Measurements from ENCODE around the gene BLTP2.
A peak's percentile ranks its signal among the peaks of the same experiment; 100 is the strongest.
"Not testable (repeated sequence)": the region's sequence is repeated elsewhere in the genome, so short reads cannot be mapped to it uniquely, and the experiment has no call there.

The BLTP2 gene

DNA sequence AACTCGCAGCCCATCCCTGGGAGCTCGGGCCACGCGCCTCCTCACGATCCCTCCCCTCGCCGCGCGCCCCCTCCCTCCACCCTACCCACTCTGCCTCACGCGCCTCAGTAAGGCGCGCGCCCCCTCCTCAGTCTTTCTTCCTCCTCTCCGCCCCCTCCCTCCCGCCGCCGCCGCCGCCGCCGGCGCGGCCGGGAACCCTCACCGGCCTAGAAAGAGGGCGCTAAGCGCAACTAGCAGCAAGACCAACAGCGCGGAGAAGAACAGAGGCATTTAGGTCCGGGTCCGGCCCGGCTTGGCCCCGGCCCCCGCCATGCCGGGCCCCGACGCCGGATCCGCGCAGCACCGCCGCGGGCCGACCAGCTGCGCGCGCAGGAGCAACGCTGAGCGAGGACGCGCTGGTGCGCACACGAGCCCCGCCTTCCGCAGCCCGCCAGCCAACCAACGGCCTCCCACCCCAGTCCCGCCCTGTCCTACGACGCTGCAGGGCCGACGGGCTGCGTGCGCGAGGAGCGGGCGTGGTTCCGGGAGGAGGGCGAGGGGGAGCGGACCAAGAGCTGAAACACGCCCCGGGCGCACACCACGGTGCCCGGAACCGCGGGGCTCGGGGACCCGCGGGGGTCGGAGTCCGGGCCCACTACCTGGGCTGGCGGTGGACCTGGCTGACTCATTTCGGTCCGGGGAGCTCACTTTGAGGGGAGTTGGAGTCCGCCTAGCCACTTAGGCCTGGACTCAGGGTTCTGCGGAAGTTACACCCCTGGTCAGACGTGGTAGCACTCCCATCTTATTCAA, at the start of gene BLTP2:
Gene BLTP2 (minus strand): TSS at position 372 of the 789 bp plus-strand sequence. CDS start 102 bp downstream, at position 270.
- DNase-seq, result peak; percentile 61

DNA sequence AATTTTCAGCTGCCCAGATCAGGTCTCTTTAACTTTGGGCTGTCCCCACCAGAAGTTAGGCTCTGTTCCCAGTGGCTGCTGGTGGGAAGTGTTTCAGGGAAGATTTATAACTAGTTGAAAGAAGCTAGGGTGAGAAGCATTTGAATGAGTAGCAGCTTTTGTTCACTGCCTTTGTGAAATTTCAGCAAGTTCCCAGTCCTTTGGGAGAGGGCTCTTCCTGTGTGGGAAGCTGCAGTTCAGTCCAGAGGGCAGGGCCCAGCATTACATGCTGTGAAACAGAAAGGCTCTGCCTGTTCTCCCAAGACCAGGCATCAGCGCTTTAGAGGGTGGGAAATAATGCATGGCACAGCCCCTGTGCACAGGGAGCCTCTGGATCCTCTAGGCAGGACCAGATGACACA, 48.9 kb upstream of the BLTP2 start:
- DNase-seq, result no peak

DNA sequence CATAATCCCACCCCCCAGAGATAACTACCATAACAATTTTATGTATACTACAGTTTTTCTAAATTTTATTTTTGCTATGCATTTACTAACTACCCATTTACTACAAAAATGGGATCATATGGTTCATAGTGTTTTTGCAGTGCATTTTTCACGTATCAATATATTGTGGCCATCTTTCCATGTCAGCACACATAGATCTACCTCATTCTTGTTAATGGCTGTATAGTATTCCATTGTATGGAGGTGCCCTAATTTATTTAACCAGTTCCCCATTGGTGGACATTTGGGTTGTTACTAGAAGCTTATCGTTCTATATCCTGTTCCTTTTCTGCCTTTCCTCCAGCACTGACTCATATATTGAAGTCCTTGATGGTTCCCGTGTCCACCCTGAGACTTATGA, 44.1 kb upstream of the BLTP2 start:
- no peak for DNase-seq

DNA sequence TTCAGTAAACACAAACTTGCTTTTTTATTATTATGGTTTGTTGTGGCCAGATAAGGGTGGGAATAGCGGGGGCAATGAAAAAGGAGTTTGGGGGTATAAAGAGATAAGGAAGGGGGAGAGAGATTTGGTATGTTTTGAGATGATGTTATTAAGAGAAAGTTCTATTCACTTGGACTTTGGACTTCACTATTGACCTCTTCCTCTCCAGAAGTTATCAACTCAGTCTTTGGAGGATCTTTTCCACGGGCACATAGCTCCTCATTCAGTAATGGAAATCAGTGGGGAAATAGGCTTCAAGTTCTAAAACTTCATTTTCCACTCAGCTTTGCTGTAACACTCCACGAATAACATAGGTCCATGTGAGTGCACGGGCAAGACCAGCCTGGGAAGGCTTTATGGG, 43.5 kb upstream of the BLTP2 start:
- DNase-seq, result no peak

DNA sequence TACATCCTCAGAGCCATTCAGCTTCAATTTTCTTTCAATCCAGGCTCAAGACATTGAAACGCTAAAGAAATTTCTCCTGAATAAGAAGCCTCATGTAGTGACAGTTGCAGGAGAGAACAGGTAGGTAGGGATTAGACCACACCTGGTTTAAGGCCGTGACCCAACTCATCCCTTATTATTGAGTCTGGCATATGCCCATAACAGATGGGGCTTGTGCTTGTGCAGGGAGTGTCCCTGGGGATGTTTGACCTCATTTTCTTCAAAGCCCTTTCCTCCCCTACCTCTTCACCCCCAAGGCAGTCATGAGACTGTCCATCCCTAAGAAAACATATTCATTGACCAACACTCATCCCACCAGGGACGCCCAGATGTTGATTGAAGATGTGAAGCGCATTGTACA, 41.3 kb upstream of the BLTP2 start:
- no peak for DNase-seq

DNA sequence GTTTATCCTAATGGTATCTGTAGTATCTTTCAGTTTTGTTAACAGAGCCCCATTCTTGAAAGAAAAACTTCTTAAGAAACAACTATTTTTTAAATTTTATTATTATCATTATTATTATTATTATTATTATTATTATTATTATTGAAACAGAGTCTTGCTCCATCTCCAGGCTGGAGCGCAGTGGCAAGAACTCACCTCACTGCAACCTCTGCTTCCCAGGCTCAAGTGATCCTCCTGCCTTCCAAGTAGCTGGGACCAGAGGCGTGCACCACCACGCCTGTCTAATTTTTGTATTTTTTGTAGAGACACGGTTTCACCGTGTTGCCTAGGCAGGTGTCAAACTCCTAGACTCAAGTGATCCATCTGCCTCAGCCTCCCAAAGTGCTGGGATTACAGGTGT, 40.4 kb upstream of the BLTP2 start:
- no peak for DNase-seq

DNA sequence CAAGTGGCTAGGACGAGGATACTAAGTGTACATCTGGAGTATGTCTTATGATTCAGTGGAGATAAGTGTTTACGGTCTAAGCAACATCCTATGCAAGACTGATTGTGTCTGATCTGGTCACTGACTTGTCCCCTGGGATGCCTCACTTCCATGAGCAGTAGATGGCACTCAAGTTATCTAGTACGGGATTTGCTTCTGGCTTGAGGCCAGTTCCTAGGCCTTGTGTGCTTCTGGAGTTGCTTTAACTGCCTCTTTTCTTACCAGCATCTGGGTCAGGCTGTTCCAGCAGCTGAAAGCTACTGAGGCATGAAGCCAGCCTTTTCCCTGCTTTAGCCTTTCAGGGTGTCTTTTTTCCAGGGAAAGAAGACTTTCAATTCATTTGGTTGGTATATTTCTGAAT, 40.0 kb upstream of the BLTP2 start:
- no peak for DNase-seq

DNA sequence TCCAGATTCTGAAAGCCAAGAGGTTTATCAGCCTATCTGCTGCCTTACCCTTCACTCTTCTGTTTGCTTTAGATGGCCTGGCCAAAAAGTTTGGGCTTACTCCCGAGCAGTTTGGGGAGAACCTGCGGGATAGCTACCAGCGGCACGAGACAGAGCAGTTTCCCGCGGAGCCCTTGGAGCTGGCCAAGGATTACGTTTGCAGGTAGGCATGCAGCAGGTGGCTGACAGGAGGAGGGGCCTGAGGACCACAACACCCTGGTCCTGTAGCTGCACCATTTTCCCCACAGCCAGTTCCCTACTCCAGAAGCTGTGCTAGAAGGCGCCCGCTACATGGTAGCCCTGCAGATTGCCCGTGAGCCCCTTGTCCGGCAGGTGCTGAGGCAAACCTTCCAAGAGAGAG, 37.7 kb upstream of the BLTP2 start:
- no peak for DNase-seq

DNA sequence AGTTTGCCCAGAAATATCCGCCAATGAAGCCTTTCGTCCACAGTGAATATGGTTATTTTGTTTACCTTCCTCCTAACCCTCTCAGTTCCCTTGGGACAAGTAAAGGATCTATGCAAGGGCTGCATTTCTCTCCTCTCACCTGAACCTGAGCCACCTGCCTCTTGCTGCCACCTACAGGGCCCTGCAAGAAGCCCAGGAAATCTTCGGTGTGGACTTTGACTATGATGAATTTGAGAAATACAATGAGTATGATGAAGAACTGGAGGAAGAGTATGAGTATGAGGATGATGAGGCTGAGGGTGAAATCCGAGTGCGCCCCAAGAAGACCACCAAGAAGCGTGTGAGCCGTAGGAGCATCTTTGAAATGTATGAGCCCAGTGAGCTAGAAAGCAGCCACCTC, 31.0 kb upstream of the BLTP2 start:
- no peak for DNase-seq

DNA sequence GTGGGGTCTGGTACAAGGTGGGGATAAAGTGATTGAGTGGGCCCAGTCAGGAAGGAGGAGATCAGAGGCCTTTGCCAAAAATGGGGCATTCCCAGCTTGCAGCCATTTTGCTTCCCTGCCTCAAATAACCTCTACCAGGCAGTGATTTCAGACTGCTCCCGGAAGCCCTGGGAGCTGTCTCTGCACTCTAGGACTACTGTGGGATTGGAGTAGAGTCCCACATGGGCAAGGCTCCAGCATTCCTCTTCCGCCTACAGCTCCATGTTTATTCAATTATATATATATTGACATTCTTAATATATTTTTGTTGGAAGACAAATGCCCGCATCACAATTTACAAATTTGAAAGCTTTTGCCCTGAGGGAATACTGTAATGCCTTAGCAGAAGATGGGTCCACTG, 30.5 kb upstream of the BLTP2 start:
- DNase-seq, result no peak

DNA sequence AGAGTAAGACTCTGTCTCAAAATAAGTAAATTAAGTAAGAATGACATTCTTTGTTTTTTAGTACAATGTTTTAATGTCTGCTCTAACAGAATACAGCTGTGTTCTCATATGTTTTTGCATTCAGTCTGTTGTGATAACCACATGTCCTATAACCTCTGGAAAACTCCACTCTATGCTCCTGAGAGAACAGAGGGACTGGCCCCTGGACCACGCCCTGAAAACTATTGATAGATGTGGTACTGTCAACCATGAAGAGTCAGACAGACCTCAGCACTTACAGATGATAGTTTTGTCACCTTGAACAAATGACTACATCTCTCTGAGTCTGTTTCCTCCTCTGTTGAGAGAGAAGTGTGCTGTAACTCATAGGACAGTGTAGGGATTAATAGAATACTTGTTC, 25.0 kb upstream of the BLTP2 start:
- no peak for DNase-seq

DNA sequence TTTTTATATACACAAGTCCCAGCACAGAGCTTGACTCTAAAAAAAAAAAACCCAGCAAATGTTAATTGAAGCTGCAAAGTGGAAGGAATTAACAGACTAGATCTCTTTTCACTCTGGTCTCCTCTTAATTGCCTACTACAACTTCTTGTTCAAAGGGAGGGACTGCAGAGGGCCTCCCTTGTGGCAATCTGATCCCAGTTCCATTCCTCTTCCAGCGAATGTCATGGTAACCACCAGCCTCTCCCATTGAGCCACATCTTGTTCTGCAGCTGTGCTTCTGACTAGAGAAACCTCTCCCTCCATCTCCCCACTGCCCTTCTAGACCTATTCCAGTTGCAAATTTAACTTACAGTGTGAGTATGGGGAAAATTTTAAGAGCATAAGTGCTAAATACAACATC, 22.9 kb upstream of the BLTP2 start:
- no peak for DNase-seq

DNA sequence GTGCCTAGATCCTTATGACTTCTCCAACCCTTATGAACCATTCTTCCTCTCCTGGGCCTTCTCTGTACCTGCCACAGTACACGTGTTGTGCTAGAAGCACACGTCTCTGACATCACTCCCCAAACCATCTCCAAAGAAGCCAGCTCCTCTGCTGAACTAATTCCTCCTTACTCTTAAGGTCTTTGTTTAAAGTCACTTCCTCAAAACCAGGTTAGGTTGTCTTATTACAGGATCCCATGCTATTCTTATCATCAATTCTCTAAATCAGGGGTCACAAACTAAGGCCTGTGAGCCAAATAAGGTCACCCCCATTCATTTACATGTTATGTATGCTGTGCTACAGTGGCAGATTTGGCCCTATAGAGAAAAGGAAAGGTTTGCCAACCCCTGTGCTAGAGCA, 21.0 kb upstream of the BLTP2 start:
- no peak for DNase-seq

DNA sequence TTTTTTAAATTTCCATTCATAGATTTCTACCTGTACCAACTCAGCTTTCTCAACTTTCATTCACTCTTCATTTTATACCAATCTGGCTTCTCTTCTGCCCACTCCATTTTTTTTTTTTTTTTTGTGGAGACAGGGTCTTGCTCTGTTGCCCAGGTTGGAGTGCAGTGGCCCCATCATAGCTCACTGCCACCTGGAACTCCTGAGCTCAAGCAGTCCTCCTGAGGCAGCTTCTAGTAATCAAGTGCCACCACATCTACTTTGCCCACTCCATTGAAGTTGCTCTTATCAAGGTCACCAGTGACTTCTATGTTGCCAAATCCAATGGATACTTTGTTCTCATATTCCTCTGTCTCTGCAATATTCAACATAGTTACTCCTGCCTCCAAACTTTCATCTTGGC, 18.8 kb upstream of the BLTP2 start:
- DNase-seq, result no peak

DNA sequence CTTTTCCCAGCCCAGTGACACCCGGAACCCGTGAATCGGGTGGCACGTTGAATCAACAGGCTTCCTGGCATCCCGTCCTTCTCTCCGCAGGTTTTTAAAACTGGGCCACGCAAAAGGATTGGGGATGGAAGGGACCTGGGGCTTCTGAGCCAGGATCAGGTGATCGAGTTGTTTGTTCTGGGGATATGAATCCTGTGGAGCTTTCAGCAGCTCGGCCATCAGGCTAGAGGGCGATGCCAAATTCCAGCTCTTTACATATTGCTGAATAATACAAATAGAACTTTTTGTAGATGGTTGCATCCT, 17.5 kb upstream of the BLTP2 start:
- DNase-seq, result no peak

DNA sequence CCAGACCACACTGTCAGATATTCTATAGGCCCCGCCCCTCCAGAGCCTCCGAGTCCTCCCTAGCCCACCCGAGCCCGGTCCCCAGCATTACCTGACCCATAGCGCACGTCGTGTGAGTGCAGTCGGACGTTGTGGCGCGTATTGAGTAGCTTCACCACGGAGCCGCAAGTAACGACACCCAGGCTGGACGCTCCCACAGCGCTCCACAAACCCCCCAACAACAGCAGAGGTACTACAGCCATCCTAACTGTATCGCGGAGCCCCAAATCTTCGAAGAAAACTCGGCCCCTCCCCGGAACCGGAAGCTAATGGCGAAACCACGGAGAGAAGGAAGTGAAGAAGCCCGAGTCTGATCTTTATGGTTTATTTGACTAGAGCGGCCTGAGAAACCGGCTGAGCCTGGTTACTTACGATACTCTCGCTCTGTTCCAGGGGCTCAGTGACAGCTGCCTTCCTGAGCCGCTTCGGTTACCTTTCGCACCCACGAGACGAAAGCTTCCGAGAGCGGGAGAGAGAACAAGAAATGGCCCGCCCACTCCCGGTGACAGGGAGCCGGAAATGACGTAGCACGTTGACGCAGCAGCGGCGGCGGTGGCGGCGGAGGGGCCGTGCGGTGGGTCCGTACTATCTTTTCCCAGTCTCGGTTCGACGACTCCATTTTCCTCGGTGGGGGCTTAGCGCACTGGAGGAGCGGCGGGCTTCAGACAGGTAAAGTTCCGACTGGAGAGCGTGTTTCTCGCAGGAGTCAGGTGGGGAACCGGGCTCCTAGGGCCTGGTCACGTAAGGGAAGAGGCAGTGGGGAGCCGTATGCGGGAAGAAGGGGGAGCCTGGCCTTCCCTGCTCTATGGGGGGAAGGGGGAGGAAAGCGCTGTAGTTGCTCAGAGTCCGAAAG, 16.9 kb upstream of the BLTP2 start, which contains the start of the genes SDF2 and SUPT6H:
Gene SDF2 (minus strand): TSS at position 272 of the 892 bp plus-strand sequence. CDS start 30 bp downstream, at position 242.
Gene SUPT6H (plus strand): TSS at position 571 of the 892 bp plus-strand sequence. CDS start 11,197 bp downstream, outside the sequence.
- peak; percentile 53 for DNase-seq

DNA sequence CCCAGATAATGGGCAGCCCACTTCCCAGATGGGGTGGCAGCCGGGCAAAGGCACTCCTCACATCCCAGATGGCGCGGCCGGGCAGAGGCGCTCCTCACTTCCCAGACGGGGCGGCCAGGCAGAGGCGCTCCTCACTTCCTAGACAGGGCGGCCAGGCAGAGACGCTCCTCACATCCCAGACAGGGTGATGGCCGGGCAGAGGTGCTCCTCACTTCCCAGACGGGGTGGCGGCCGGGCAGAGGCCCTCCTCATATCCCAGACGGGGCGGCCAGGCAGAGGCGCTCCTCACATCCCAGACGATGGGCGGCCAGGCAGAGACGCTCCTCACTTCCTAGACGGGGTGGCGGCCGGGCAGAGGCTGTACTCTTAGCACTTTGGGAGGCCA, 14.5 kb upstream of the BLTP2 start:
- not testable (repeated sequence) for DNase-seq

DNA sequence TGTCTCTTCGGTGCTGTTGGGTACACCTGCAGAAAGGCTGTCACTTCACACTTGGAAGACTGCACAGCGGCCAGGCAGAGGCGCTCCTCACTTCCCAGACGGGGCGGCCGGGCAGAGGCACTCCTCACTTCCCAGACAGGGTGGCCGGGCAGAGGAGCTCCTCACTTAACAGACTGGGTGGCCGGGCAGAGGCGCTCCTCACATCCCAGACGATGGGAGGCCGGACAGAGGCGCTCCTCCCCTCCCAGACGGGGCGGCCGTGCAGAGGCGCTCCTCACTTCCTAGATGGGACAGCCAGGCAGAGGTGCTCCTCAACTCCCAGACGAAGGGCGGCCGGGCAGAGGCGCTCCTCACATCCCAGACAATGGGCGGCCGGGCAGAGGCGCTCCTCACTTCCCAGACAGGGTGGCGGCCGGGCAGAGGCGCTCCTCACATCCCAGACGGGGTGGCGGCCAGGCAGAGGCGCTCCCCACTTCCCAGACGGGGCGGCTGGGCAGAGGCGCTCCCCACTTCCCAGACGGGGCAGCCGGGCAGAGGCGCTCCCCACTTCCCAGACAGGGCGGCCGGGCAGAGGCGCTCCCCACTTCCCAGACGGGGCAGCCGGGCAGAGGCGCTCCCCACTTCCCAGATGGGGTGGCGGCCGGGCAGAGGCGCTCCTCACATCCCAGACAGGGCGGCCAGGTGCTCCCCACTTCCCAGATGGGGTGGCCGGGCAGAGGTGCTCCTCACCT, 14.0 kb upstream of the BLTP2 start:
- not testable (repeated sequence) for DNase-seq

DNA sequence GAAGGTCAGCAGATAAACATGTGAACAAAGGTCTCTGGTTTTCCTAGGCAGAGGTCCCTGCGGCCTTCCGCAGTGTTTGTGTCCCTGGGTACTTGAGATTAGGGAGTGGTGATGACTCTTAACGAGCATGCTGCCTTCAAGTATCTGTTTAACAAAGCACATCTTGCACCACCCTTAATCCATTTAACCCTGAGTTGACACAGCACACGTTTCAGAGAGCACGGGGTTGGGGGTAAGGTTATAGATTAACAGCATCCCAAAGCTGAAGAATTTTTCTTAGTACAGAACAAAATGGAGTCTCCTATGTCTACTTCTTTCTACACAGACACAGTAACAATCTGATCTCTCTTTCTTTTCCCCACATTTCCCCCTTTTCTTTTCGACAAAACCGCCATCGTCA, 13.4 kb upstream of the BLTP2 start:
- DNase-seq, result not testable (repeated sequence)

DNA sequence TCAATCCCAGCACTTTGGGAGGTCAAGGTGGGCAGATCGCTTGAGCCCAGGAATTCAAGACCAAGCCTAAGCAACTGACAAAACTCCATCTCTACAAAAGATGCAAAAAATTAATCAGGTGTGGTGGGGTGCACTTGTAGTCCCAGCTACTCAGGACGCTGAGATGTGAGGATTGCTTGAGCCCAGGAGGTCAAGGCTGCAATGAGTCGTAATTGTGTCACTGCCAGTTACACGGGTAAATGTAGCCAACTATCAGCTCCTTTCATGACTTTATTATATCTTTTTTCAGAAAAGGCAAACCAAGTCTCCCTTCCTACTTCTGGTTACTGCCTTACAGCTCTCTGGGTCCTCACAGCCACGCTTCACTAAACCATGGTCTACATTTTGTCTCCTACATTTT, 12.8 kb upstream of the BLTP2 start:
- no peak for DNase-seq

DNA sequence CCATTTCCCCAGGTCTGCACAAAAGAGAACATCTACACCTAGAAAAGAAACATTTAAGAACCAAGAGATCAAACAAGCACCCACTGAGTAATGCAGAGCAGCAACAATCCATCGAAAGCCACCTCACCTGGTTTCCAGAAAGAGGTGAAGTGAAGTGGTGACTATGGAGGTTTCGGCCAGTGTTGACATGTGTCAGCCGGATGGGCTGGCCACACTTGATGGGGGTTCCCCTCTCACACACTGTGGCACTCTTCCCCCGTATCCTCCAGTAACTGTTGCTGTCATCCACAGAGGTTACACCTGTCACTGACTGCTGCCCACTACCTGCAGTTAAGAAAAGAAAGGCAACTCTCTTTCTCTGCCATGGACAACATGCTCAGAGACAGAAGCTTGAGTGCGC, 10.2 kb upstream of the BLTP2 start:
- DNase-seq, result no peak

DNA sequence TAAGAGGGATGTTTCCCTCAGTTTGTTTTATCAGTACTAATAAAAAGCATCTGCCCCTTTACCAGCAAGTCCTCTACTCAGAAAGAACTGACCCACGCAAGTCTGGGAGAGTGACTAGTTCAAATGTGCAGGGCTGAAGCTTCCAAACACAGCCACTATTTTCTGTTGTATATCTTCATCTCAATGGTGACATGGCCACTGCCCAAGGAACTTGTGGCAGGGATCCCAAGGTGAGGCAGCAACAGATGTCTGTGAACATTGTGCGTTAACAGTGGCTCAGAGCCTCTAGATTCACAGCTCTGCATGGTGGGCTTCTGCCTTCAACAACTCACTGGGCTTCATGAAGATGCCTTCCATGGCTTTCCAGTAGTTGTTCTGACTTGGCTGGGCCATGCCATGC, 3.7 kb upstream of the BLTP2 start:
- no peak for DNase-seq

DNA sequence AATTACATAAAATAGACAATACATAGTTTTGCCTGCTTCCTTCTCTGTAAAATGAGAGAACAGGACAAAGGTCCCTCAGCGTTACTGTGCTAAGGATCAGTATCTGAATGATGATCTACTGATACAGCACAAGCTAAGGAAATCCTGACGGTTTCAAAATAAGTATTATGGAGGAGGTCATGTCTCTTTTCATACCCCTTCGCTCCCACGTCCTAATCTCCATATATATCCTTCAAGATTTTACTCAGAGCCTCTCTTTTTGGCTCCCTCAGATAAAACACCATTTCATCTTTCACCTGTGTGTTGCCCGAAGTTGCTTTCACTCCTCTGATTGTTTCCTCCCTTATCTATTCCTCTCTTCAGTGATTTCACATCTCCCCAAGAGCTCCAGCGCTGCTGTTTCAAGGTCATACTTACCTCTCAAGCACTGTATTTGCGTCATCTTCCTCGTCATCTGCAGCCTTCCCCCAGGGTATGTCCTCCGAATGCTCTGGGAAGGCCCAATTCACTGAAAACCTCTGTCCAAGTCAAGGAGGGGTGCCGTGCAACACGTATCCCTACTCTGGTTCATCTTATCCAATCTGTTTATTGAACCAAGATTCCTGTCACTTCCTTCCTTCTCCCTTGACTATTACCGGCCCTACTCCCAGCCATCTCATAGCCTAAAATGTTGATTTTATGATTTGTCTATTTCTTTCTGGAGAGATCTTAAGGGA, 1.2 kb upstream of the BLTP2 start:
- no peak for DNase-seq

Data from SIG-M5 (cell line).